BE2C (cell line): ENCODE measurements around the gene RC3H2.
"Not testable (repeated sequence)": the region's sequence is repeated elsewhere in the genome, so short reads cannot be mapped to it uniquely, and the experiment has no call there.

ENCODE experiments used
- DNase-seq: peaks from one replicate; pipeline ENCODE4 v3.0.0-alpha.2; 2020
- H3K27me3 ChIP-seq: fragments of 250-450 bp; sonication (Bioruptor Pico); 2 replicates; pipeline ENCODE4 v1.5.1; 2020; ENCODE audit warnings: mild to moderate bottlenecking
- H3K36me3 ChIP-seq: fragments of 250-450 bp; sonication (Bioruptor Pico); 2 replicates; pipeline ENCODE4 v1.5.1; 2020; ENCODE audit warnings: mild to moderate bottlenecking
- H3K4me1 ChIP-seq: fragments of 250-450 bp; sonication (Bioruptor Pico); 2 replicates; pipeline ENCODE4 v1.5.1; 2020
- H3K4me3 ChIP-seq: 2 replicates; pipeline ENCODE4 v1.5.1; 2011; ENCODE audit warnings: low read depth, low read length
- H3K9me3 ChIP-seq: fragments of 250-450 bp; sonication (Bioruptor Pico); 2 replicates; pipeline ENCODE4 v1.5.1; 2020
- TF ChIP-seq, protein P1 (sequence below): IDR thresholded peaks from 2 replicates; pipeline ENCODE4 v1.5.1; 2012; ENCODE audit warnings: mild to moderate bottlenecking, low read depth, low read length

RC3H2 gene

GRCh38 chr9:122857815-122858214 lies 47.3 kb downstream of the RC3H2 start:
- Histone ChIP-seq H3K4me3 (no peak overlapping the region), H3K27me3 (no peaks in the 10 kb centered on the region), H3K9me3 (no peaks in the 10 kb centered on the region), H3K4me1 (no peaks in the 10 kb centered on the region), H3K36me3 (peaks cover 57% of the 10 kb centered on the region)
- TF ChIP-seq, protein P1, sequence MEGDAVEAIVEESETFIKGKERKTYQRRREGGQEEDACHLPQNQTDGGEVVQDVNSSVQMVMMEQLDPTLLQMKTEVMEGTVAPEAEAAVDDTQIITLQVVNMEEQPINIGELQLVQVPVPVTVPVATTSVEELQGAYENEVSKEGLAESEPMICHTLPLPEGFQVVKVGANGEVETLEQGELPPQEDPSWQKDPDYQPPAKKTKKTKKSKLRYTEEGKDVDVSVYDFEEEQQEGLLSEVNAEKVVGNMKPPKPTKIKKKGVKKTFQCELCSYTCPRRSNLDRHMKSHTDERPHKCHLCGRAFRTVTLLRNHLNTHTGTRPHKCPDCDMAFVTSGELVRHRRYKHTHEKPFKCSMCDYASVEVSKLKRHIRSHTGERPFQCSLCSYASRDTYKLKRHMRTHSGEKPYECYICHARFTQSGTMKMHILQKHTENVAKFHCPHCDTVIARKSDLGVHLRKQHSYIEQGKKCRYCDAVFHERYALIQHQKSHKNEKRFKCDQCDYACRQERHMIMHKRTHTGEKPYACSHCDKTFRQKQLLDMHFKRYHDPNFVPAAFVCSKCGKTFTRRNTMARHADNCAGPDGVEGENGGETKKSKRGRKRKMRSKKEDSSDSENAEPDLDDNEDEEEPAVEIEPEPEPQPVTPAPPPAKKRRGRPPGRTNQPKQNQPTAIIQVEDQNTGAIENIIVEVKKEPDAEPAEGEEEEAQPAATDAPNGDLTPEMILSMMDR = no peak
- DNase-seq = no peak

DNA sequence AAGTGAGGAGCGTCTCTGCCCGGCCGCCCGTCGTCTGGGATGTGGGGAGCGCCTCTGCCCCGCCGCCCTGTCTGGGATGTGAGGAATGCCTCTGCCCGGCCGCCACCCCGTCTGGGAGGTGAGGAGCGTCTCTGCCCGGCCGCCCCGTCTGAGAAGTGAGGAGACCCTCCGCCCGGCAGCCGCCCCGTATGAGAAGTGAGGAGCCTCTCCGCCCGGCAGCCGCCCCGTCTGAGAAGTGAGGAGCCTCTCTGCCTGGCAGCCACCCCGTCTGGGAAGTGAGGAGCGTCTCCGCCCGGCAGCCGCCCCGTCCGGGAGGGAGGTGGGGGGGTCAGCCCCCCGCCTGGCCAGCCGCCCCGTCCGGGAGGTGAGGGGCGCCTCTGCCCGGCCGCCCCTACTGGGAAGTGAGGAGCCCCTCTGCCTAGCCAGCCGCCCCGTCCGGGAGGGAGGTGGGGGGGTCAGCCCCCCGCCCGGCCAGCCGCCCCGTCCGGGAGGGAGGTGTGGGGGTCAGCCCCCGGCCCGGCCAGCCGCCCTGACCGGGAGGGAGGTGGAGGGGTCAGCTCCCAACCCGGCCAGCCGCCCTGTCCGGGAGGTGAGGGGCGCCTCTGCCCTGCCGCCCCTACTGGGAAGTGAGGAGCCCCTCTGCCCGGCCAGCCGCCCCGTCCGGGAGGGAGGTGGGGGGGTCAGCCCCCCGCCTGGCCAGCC lies 52.9 kb downstream of the RC3H2 start:
- H3K9me3 ChIP-seq, H3K4me1 ChIP-seq, H3K27me3 ChIP-seq, H3K4me3 ChIP-seq, DNase-seq: not testable (repeated sequence)
- H3K36me3 ChIP-seq = peaks cover 76% of the 10 kb centered on the region

DNA sequence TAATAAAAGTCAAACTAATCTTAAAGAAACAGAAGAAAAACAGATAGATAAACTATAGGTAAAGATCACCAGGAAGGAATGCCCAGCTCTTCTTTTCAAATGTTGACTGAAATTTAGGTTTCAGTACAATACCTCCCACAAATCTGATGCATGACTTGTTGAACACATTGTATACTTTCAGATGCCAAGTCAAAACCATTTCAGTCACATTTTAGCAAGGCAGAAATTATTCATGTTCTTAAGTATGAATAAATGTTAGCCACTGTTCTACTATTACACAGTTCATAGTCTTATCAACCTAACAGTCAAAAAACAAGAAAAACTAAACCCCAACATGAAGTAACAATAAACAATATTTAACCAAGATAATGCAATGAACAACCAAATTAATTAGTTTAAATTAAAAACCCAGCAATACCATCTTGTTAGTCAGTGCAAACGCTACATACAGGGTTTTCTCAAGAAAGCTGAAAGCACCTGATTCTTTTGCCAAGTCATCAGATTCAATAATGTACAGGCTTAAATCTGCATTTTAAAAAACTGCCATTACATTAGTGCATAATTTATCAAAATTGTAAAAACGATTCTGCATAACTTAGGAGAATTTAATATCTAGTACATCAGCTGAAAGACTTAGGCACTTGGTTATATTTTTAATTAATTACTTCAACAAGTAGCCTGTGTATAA lies 56.8 kb downstream of the RC3H2 start:
- no peak for DNase-seq
- H3K4me3 ChIP-seq = no peak overlapping the region
- H3K9me3 ChIP-seq = no peaks in the 10 kb centered on the region
- H3K36me3 ChIP-seq = peaks cover 48% of the 10 kb centered on the region
- TF ChIP-seq, protein P1 = no peak
- H3K27me3 ChIP-seq = no peaks in the 10 kb centered on the region
- H3K4me1 ChIP-seq = no peaks in the 10 kb centered on the region

- no peak overlapping the region for H3K4me3 ChIP-seq
- no peaks in the 10 kb centered on the region for H3K9me3 ChIP-seq
- H3K4me1 ChIP-seq = no peaks in the 10 kb centered on the region
- TF ChIP-seq, protein P1 = no peak
- H3K27me3 ChIP-seq = no peaks in the 10 kb centered on the region
- peaks cover 41% of the 10 kb centered on the region for H3K36me3 ChIP-seq
- no peak for DNase-seq
Observed at GRCh38 chr9:122846371-122846940, 58.7 kb downstream of the RC3H2 start.

GRCh38 chr9:122845116-122845515 lies 60.0 kb downstream of the RC3H2 start:
- Histone ChIP-seq H3K27me3 (no peaks in the 10 kb centered on the region), H3K4me3 (no peak overlapping the region), H3K4me1 (no peaks in the 10 kb centered on the region), H3K36me3 (peaks cover 28% of the 10 kb centered on the region), H3K9me3 (no peaks in the 10 kb centered on the region)
- no peak for DNase-seq
- TF ChIP-seq, protein P1 = no peak

DNA sequence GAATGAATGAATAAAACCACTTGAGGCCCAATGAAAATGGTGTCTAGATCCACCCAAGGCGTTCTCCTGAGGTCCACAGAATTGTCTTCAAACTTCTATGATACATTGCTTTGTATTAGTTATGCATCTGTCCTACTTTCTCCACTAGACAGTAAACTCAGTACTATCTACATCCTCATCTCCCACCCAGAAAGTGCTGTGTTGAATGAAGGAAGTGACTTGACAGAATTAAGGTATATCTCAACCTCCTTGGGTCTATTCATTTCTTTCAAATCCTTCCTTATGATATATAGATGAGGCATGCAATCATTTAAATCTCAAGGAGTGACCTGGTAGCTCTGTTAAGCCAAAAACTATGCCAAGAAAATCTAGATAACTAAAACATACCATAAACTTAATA lies 61.0 kb downstream of the RC3H2 start:
- TF ChIP-seq, protein P1 = no peak
- Histone ChIP-seq H3K9me3 (no peaks in the 10 kb centered on the region), H3K4me3 (no peak overlapping the region), H3K4me1 (no peaks in the 10 kb centered on the region), H3K36me3 (peaks cover 21% of the 10 kb centered on the region), H3K27me3 (no peaks in the 10 kb centered on the region)
- no peak for DNase-seq
